ENCODE data around the gene SIGMAR1. TPM values are rescaled to one million over a fixed set of nuclear protein-coding genes. Genes with fewer than 3 reads are reported as not detected.

The SIGMAR1 gene
- polyA plus RNA-seq (2013, experiment 1 of 2; ENCODE audit: insufficient read length), result 89.2 TPM
- polyA plus RNA-seq (2013, experiment 2 of 2; ENCODE audit: insufficient read length), result 88.3 TPM

GRCh38 chr9:34637356-34638137, at the start of gene SIGMAR1:
Gene SIGMAR1, minus strand, starts transcription at chr9:34637787. Its CDS starts 90 bp downstream, at chr9:34637697.
- peak; percentile 94 for DNase-seq

DNA sequence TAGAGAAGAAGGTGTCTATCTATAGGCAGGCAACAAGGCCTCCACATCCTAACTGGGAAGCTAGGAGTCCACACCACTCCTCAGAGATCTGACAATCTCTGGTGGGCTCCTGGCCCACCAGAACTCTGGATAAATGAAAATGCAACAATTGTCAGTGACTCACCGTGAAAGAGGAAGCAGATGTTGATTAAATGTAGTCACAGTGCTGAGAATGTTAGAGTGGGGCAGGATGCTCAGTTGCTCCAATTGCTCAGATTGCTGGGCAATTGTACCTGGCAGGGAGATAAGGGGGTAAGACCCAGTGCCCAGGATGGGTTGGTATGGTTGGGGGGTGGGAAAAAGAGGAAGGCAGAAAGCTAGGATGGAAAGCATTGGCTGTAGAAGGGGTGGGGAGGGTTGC, 49.1 kb upstream of the SIGMAR1 start:
- DNase-seq, result no peak

DNA sequence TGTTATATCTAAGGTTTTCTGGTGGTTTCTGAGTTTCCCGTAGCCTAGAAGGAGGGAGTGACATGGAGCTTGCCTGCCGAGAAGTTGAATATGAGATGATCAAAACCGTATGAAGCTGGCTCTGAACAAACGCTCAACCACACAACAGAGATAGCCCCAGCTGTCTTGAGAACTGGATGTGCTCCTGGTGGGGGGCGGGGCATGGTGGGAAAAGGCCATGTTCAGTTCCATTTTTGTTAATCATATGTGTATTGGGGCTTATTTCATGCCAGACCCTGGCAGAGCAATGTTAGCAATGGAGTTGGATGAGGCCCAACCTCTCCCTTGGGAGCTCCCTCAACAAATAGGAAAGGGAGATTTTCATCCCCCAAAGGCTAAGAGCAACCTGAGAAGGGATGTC, 48.6 kb upstream of the SIGMAR1 start:
- peak; percentile 38 for DNase-seq

- DNase-seq, result no peak
These were observed 48.0 kb upstream of the SIGMAR1 start for GRCh38 chr9:34685591-34685990.

DNA sequence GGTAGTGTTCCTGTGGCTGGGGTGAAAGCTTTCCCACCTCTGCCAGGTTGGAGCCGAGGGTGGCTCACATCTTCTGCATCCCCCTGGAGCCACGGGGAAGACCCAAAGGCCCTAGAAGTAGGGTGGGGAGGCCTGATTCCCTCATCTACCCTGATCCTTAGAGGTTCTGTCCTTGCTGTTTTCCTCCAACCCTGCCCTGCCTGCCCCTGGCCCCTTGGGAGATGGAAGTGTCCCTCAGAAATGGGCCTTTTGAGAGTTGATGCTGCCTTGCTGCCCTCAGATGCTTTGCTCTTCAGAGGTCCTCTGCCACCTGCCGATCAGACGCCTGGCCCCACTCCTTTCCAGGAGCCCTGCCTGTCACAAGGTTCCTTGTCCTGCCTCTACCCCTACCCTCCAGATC, 47.2 kb upstream of the SIGMAR1 start:
- no peak for DNase-seq

DNA sequence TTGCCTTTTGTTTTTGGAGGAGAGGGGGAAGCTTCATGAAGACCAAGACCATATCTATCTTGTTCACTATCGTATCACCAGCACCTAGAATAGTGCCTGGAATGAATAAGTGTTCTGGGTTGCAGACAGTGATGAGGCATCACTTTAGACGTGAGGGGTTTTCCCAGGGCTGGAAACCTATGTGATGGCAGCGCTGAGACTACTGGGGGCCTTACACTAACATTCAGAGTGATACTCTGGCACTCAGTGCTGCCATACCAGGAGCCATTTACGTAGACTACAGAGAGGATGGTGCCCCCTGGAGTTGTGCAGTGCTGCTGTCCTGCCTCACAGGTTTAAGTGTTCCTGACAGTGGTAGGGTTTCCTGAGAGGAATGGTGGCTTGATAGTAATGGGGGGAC, 46.6 kb upstream of the SIGMAR1 start:
- no peak for DNase-seq

DNA sequence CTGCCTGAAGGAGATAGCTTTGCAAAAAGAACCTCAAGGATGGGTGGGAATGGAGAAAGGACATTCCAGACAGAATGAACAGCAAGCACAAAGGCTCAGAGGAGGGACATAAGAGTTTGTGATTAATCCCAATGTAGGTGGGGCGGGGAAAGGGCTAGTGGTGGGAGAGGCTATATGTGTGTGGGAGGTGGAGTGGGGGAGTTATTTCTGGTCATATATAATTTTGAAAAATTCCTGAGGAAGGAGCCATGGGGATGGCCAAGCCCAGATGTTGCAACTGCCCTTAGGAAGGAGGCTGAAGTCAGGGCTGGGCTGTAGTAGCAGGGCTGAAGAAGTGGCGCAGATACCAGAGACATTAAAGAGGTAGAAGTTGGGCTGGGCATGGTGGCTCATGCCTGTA, 38.3 kb upstream of the SIGMAR1 start:
- no peak for DNase-seq

- peak; percentile 68 for DNase-seq
These were observed 37.6 kb upstream of the SIGMAR1 start for GRCh38 chr9:34675048-34675714.

GRCh38 chr9:34674440-34674839, 36.9 kb upstream of the SIGMAR1 start:
- DNase-seq, result no peak

DNA sequence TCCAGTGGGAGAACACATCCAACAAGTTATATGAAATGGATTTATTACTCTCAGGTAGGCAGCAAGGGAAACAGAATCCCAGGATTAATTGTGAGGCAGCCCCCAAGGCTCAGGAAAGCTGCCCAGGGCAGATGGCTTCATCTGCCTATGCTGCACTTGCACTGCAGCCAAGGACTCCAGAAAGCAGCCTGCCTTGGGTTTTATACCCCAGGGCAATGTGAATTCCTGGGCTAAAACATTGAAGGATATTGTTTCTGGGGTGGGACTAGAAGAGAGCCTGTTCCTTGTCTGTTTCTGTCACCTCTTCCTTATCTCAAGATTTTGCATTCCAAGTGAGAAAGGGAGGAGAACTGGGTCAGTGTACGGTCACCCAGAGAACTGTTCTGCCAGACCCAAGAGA, 33.7 kb upstream of the SIGMAR1 start:
- DNase-seq, result no peak

GRCh38 chr9:34669809-34670562, 32.4 kb upstream of the SIGMAR1 start:
- no peak for DNase-seq

- DNase-seq, result peak; percentile 95
These were observed 28.0 kb upstream of the SIGMAR1 start for GRCh38 chr9:34665381-34666250.

GRCh38 chr9:34665067-34665380, 27.4 kb upstream of the SIGMAR1 start:
- DNase-seq, result no peak

DNA sequence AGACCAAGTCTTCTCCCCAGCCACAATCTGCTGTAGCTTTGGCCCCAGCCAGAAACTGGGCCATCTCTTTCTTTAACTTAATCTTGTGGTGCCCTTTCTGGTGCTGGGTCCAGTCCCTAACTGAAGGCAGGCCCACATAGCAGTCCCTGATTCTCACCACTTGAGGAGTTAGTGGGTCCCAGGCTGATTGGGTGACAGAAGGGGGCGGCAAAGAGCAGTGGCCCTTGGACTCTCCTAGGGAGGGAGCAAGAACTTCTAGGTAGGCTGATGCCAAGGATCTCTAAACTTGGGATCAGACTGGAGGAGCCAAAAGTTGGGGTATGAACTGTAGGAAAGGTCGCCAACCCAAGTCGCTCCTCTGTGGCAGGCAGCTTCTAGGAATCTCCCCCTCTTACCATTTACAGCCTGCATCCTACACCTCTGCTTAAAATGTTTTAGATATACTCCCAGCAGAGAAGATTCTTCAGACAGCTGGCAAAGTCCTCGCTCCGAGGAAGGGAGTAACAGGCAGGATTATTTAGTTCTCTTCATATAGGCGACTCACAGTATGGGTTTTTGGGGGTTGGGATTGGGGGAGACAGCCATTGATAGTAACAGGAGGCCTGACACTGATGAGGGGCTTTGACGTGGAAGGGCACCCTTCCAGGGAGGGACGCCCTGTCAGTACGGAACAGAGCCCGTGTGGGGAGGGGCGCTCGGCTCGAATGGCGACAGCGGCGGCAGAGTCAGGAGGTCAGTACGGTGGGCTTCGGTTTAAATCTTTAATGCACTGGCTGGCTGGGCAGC, 26.9 kb upstream of the SIGMAR1 start:
- peak; percentile 64 for DNase-seq

DNA sequence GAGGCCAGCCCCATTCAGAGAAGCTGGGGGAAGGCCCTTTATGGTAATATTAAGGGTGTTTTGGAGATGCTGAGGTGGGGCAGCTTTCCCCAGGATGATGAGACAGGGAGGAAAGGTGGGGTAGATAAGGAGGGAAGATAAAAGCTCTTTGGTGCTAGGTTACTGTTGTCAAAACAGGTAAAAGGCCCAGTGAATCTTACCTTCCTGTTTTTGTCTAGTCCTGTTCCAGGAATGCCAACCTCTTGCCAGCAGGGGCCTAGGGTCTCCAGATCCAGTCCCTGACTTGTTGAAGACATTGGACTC, 25.7 kb upstream of the SIGMAR1 start:
- DNase-seq, result no peak

DNA sequence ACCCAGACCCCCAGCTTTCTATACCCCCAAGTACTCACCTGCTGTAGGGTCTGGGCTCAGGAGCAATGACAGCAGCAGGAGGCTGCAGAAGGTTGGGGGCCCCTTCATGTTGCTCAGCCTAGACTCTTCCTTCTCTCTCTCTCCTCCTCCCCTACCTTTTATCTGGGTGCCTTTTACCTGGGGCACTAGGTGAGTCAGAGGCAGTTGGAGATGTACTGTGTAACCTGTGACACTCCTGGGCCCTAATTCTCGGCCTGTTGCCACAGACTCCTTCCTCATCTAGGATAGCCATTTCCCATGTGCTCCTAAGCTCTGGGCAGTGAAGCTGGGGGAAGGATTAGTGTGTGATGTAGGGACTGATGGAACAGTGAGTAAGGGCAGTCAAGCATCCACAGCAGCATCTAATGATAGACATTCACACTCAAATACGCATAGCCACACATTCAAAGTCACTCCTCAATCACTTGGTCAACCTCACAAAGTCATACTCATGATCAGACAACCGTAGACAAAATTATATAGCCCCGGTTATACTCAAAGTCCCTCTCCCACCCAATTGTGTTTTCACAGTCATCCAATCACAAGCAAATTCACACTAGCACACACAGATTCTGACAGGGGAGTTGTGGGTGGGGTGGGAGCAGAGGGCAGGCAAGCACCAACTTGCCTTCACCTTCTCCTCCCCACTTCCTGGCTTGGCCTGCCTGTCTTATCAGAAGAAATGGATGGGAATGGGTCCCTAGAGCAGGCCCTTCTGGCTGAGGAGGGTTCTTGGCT, 25.1 kb upstream of the SIGMAR1 start, which contains the start of gene CCL27:
CCL27 (minus strand) TSS at position 132 of the 777 bp plus-strand sequence; CDS start at position 108, 24 bp downstream.
- DNase-seq, result no peak

GRCh38 chr9:34659592-34660253, 22.1 kb upstream of the SIGMAR1 start:
- no peak for DNase-seq

GRCh38 chr9:34658461-34658860, 20.9 kb upstream of the SIGMAR1 start:
- DNase-seq, result no peak

DNA sequence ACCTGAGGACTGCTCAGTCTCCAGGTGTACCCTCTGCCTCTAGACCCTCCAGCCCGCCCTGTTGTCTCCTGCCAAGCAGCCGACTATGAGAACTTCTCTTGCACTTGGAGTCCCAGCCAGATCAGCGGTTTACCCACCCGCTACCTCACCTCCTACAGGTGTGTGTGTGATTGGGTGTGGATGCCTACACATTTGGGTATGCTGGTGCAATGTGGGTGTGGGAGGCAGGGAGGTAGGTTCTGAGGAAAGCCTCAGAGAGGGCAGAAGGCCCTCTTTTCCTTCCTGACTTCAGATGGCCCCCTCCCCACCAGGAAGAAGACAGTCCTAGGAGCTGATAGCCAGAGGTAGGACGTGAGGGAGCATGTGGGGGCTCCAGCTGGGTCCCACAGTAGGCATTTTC, 19.4 kb upstream of the SIGMAR1 start:
- DNase-seq, result no peak

GRCh38 chr9:34655394-34655793, 17.8 kb upstream of the SIGMAR1 start:
- no peak for DNase-seq

Data from fibroblast of skin of abdomen (primary cell).